Measurements from ENCODE around the gene FER. TPM values are rescaled to one million over a fixed set of nuclear protein-coding genes. Genes with fewer than 3 reads are reported as not detected.

FER gene
- total and polyA plus RNA-seq, 2 of the 8 experiments (the other 6 are each of a cell fraction or from before 2014, with no cell fraction given), result 1.3 to 15.8 TPM

GRCh38 chr5:109215040-109215439 is 467.3 kb downstream of the FER start:
- no peak overlapping the region for H3K9ac ChIP-seq (replicated peaks in 1 of 4; ENCODE audit: extremely low read depth in 1 of 4, low read depth in 3 of 4, low read length in 3 of 4)
- no peak overlapping the region for H2BK5ac ChIP-seq (ENCODE audit: low read depth, low read length)
- no peak overlapping the region for H2AK5ac ChIP-seq (ENCODE audit: low read depth, low read length)
- no peak overlapping the region for H2BK15ac ChIP-seq (ENCODE audit: low read length)
- H3K23ac ChIP-seq (ENCODE audit: insufficient read length), result no peak overlapping the region
- DNase-seq (ENCODE audit: low read depth in 1 of 2, low spot score in 2 of 2) (no peak), FAIRE-seq (no peak)
- no peak overlapping the region for H3K56ac ChIP-seq (replicated peaks; ENCODE audit: insufficient read length, low read depth, low read length)
- H3K4me1 ChIP-seq (replicated peaks in 1 of 4; ENCODE audit: control insufficient read depth in 3 of 4, insufficient read depth in 4 of 4, low read length in 3 of 4), result no peaks in the 10 kb centered on the region
- H3K18ac ChIP-seq (ENCODE audit: extremely low read depth, low read length), result no peak overlapping the region
- ChIA-PET POLR2A (ENCODE audit: partially characterized antibody) (no interaction called here), CTCF (ENCODE audit: partially characterized antibody) (no interaction called here)
- H3K4me2 ChIP-seq (ENCODE audit: insufficient read depth in 1 of 2, low read depth in 2 of 2, low read length in 2 of 2), result no peak overlapping the region
- no peak overlapping the region for H3K4me3 ChIP-seq (ENCODE audit: extremely low read depth in 1 of 4, insufficient read depth in 2 of 4, low read depth in 3 of 4, low read length in 4 of 4)
- H3K23me2 ChIP-seq (ENCODE audit: low read depth, low read length), result no peaks in the 10 kb centered on the region
- H3K14ac ChIP-seq (ENCODE audit: insufficient read length), result no peak overlapping the region
- no peaks in the 10 kb centered on the region for H3K36me3 ChIP-seq (ENCODE audit: control insufficient read depth in 2 of 4, insufficient read depth in 4 of 4, low read length in 3 of 4)
- H3K27me3 ChIP-seq (replicated peaks in 1 of 4; ENCODE audit: control insufficient read depth in 3 of 4, extremely low read depth in 1 of 4, insufficient read depth in 3 of 4, low read length in 3 of 4), result no peaks in the 10 kb centered on the region
- no peak overlapping the region for H3K27ac ChIP-seq (ENCODE audit: low read depth, low read length)
- H3K79me2 ChIP-seq (ENCODE audit: control insufficient read depth in 1 of 2, insufficient read depth in 2 of 2, low read length in 2 of 2), result no peaks in the 10 kb centered on the region
- H3K4ac ChIP-seq (replicated peaks; ENCODE audit: insufficient read length, low read depth, low read length), result no peak overlapping the region
- no peaks in the 10 kb centered on the region for H4K20me1 ChIP-seq (replicated peaks in 1 of 2; ENCODE audit: control insufficient read depth in 1 of 2, insufficient read depth in 2 of 2, low read length in 2 of 2)
- no peaks in the 10 kb centered on the region for H3K79me1 ChIP-seq (ENCODE audit: low read depth, low read length)
- H2BK12ac ChIP-seq (ENCODE audit: low read depth, low read length), result no peak overlapping the region
- H2BK20ac ChIP-seq (ENCODE audit: low read length), result no peak overlapping the region
- H4K5ac ChIP-seq (ENCODE audit: insufficient read length, low read depth, low read length), result no peak overlapping the region
- WGBS, 2 experiments (ENCODE audit: extremely low coverage in 1 of 2, insufficient coverage in 1 of 2, insufficient read length in 1 of 2, insufficient replicate concordance in 2 of 2, low coverage in 1 of 2, low lambda C conversion rate in 2 of 2, missing lambda C conversion rate in 1 of 2), result 86% methylated on average over 3 of the region's 3 CpGs; no CpG with 5 or more reads in 1 of the 2 experiments
- peaks cover 17 to 20% of the 10 kb centered on the region in 2 experiments; a peak in 3 of 4 replicates for H3K9me3 ChIP-seq (ENCODE audit: insufficient read depth in 2 of 2, low read depth in 1 of 2, low read length in 1 of 2)
- H4K8ac ChIP-seq (ENCODE audit: extremely low read depth, insufficient read depth, low read length), result no peak overlapping the region
- no peak overlapping the region for H4K91ac ChIP-seq (replicated peaks; ENCODE audit: insufficient read length, low read length)
- no peak overlapping the region for H2BK120ac ChIP-seq (replicated peaks; ENCODE audit: low read depth, low read length)
- no peak overlapping the region for H2AFZ ChIP-seq (ENCODE audit: low read length)
- TF ChIP-seq TBP (IDR thresholded peaks at IDR 0.05; ENCODE audit: low read depth, low read length) (no peak), E2F6 (IDR thresholded peaks at IDR 0.05) (no peak), KDM4A (IDR thresholded peaks at IDR 0.05; ENCODE audit: low read depth, low read length, severe bottlenecking) (no peak), EP300 (IDR thresholded peaks at IDR 0.05; ENCODE audit: borderline replicate concordance in 1 of 2, low read depth in 2 of 2, low read length in 2 of 2) (no peak), USF2 (IDR thresholded peaks at IDR 0.05; ENCODE audit: low read length) (no peak), GABPA (IDR thresholded peaks at IDR 0.05; ENCODE audit: borderline replicate concordance, insufficient read depth, low read length) (no peak), NANOG (IDR thresholded peaks at IDR 0.05; ENCODE audit: insufficient read depth, low read depth, low read length, poor library complexity, severe bottlenecking) (no peak)
